ENCODE measurements around the gene CEBPG.

The CEBPG gene

DNA sequence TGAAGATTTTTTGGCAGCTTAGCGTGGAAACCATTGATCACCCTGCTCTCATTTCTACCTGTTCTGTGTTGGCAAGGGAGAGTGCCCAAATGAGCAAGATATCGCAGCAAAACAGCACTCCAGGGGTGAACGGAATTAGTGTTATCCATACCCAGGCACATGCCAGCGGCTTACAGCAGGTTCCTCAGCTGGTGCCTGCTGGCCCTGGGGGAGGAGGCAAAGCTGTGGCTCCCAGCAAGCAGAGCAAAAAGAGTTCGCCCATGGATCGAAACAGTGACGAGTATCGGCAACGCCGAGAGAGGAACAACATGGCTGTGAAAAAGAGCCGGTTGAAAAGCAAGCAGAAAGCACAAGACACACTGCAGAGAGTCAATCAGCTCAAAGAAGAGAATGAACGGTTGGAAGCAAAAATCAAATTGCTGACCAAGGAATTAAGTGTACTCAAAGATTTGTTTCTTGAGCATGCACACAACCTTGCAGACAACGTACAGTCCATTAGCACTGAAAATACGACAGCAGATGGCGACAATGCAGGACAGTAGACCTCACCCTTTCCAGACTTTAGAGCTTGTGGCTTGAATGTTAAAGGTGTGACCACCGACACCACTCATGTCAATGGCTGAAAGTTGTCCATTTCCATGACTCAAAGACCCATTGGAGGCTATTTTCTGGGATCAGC lies 5.8 kb downstream of the CEBPG start:
- Histone ChIP-seq H3K27ac (replicated peaks) (no peak overlapping the region), H3K27me3 (ENCODE audit: insufficient read depth, poor library complexity, severe bottlenecking) (no peaks in the 10 kb centered on the region), H3K4me3 (replicated peaks; ENCODE audit: insufficient read depth, low read length) (no peak overlapping the region)
- DNase-seq (ENCODE audit: low read depth in 1 of 2, low spot score in 1 of 2) = no peak
- TF ChIP-seq, protein P1, sequence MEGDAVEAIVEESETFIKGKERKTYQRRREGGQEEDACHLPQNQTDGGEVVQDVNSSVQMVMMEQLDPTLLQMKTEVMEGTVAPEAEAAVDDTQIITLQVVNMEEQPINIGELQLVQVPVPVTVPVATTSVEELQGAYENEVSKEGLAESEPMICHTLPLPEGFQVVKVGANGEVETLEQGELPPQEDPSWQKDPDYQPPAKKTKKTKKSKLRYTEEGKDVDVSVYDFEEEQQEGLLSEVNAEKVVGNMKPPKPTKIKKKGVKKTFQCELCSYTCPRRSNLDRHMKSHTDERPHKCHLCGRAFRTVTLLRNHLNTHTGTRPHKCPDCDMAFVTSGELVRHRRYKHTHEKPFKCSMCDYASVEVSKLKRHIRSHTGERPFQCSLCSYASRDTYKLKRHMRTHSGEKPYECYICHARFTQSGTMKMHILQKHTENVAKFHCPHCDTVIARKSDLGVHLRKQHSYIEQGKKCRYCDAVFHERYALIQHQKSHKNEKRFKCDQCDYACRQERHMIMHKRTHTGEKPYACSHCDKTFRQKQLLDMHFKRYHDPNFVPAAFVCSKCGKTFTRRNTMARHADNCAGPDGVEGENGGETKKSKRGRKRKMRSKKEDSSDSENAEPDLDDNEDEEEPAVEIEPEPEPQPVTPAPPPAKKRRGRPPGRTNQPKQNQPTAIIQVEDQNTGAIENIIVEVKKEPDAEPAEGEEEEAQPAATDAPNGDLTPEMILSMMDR (IDR thresholded peaks at IDR 0.05; ENCODE audit: insufficient read depth, low read length) = no peak

- no peak for DNase-seq (ENCODE audit: low read depth in 1 of 2, low spot score in 1 of 2)
- TF ChIP-seq, protein P1 (IDR thresholded peaks at IDR 0.05; ENCODE audit: insufficient read depth, low read length) = no peak
- TF ChIP-seq POLR2AphosphoS5 (IDR thresholded peaks at IDR 0.05; ENCODE audit: low read depth) (no peak), REST (IDR thresholded peaks at IDR 0.05; ENCODE audit: insufficient replicate concordance, low read depth) (no peak), SPI1 (IDR thresholded peaks at IDR 0.05; ENCODE audit: borderline replicate concordance, low read depth) (no peak), GABPA (IDR thresholded peaks at IDR 0.05; ENCODE audit: low read depth) (no peak)
- H3K27me3 ChIP-seq (ENCODE audit: insufficient read depth, poor library complexity, severe bottlenecking) = no peaks in the 10 kb centered on the region
- no peak overlapping the region for H3K4me3 ChIP-seq (replicated peaks; ENCODE audit: insufficient read depth, low read length)
- no peak overlapping the region for H3K27ac ChIP-seq (replicated peaks)
Measured at GRCh38 chr19:33381101-33381500, 7.6 kb downstream of the CEBPG start.

- DNase-seq (ENCODE audit: low read depth in 1 of 2, low spot score in 1 of 2) = no peak
- Histone ChIP-seq H3K4me3 (replicated peaks; ENCODE audit: insufficient read depth, low read length) (no peak overlapping the region), H3K27me3 (ENCODE audit: insufficient read depth, poor library complexity, severe bottlenecking) (no peaks in the 10 kb centered on the region), H3K27ac (replicated peaks) (no peak overlapping the region)
- TF ChIP-seq GABPA (IDR thresholded peaks at IDR 0.05; ENCODE audit: low read depth) (no peak), POLR2AphosphoS5 (IDR thresholded peaks at IDR 0.05; ENCODE audit: low read depth) (no peak), REST (IDR thresholded peaks at IDR 0.05; ENCODE audit: insufficient replicate concordance, low read depth) (no peak), SPI1 (IDR thresholded peaks at IDR 0.05; ENCODE audit: borderline replicate concordance, low read depth) (no peak)
- TF ChIP-seq, protein P1 (IDR thresholded peaks at IDR 0.05; ENCODE audit: insufficient read depth, low read length) = no peak
Measured at GRCh38 chr19:33382006-33382405, 8.5 kb downstream of the CEBPG start.

DNA sequence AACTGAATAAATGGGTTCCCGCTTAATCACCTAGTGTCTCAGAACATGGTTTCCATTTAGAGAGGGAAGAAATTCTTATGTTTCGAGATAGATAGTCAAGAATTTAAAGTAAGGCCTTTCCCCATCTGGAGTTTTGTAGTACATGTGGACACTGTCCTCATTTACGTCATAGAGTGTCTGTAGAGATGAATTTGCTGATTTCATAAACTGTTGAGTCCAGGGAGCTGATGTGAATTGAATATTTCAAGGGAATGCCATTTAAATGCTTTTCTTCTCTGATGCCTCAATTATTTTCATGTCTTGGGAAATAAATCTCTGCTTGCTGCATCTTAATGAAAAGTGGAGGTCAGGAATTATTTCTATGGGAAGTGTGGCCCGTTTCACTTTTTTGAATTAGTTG lies 9.5 kb downstream of the CEBPG start:
- TF ChIP-seq REST (IDR thresholded peaks at IDR 0.05; ENCODE audit: insufficient replicate concordance, low read depth) (no peak), POLR2AphosphoS5 (IDR thresholded peaks at IDR 0.05; ENCODE audit: low read depth) (no peak), GABPA (IDR thresholded peaks at IDR 0.05; ENCODE audit: low read depth) (no peak), SPI1 (IDR thresholded peaks at IDR 0.05; ENCODE audit: borderline replicate concordance, low read depth) (no peak)
- TF ChIP-seq, protein P1 (IDR thresholded peaks at IDR 0.05; ENCODE audit: insufficient read depth, low read length) = no peak
- Histone ChIP-seq H3K27ac (replicated peaks) (no peak overlapping the region), H3K27me3 (ENCODE audit: insufficient read depth, poor library complexity, severe bottlenecking) (no peaks in the 10 kb centered on the region), H3K4me3 (replicated peaks; ENCODE audit: insufficient read depth, low read length) (no peak overlapping the region)
- DNase-seq (ENCODE audit: low read depth in 1 of 2, low spot score in 1 of 2) = no peak
